SU-DHL-6 (cell line): ENCODE measurements around the gene CTNNA2.

Experiments used
- EZH2phosphoT487 ChIP-seq: fragments of 200-600 bp; sonication (generic), shearing (Covaris generic); conservative IDR thresholded peaks from 2 replicates; pipeline ENCODE4 v1.6.1; 2018; ENCODE audit warnings: mild to moderate bottlenecking, antibody characterized with exemption, low read length, moderate library complexity, mixed read lengths
- TF ChIP-seq, protein P1 (sequence below): fragments of 200-600 bp; sonication (generic); IDR thresholded peaks from one replicate; pipeline ENCODE4 v1.5.1; 2017; ENCODE audit warnings: antibody characterized with exemption, mild to moderate bottlenecking, low read length, moderate library complexity; ENCODE audit not compliant: insufficient read depth, poor library complexity, severe bottlenecking

GRCh38 chr2:80573950-80574349, 1061.1 kb downstream of the CTNNA2 start:
- TF ChIP-seq, protein P1, sequence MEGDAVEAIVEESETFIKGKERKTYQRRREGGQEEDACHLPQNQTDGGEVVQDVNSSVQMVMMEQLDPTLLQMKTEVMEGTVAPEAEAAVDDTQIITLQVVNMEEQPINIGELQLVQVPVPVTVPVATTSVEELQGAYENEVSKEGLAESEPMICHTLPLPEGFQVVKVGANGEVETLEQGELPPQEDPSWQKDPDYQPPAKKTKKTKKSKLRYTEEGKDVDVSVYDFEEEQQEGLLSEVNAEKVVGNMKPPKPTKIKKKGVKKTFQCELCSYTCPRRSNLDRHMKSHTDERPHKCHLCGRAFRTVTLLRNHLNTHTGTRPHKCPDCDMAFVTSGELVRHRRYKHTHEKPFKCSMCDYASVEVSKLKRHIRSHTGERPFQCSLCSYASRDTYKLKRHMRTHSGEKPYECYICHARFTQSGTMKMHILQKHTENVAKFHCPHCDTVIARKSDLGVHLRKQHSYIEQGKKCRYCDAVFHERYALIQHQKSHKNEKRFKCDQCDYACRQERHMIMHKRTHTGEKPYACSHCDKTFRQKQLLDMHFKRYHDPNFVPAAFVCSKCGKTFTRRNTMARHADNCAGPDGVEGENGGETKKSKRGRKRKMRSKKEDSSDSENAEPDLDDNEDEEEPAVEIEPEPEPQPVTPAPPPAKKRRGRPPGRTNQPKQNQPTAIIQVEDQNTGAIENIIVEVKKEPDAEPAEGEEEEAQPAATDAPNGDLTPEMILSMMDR = no peak
- no peak for TF ChIP-seq EZH2phosphoT487
